Measurements from ENCODE around the gene BBIP1. TPM values are rescaled to one million over a fixed set of nuclear protein-coding genes. Genes with fewer than 3 reads are reported as not detected.

The BBIP1 gene
- total RNA-seq, 1 experiment from 2014 or later, result 19.0 TPM

DNA sequence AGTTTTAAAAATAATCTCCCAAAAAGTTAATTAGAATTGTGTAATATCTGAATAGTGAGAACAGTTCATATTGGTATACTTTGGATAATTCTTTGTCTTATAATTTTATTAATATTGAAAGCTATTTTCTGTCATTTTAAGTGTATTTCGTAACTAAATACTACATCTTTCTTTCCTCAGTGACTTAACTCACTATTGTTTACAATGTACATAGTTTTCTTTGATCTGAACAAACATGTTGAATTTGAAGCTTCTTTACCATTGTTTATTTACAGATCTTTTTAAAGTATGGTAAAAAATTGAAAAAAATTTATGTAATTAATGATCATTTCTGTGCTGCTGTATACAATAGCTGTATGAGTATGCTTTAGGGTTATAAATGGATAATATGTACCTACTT lies 42.2 kb downstream of the BBIP1 start:
- ChIA-PET POLR2A (no interaction called here), CTCF (interaction anchor here (1.6 kb wide), 1 partner anchor 17 kb away, joined by 6 read pairs; no protein-coding TSS in a partner anchor)
- ATAC-seq (no peak), DNase-seq (ENCODE audit: low spot score) (no peak)
- Mint-ChIP-seq H3K36me3 (peaks cover 6% of the 10 kb centered on the region), H3K9me3 (no peaks in the 10 kb centered on the region), H3K4me1 (peaks cover 8% of the 10 kb centered on the region; the same call in 1 of the 2 replicates), H3K27ac (no peak overlapping the region), H3K27me3 (ENCODE audit: low read depth) (no peaks in the 10 kb centered on the region), H3K4me3 (no peak overlapping the region)
- no peak for TF ChIP-seq CBFB (CRISPR knock-in tag; IDR thresholded peaks at IDR 0.05; ENCODE audit: low read depth)
- TF ChIP-seq ATF1 (CRISPR knock-in tag; IDR thresholded peaks at IDR 0.05), result no peak
- TF ChIP-seq ZNF671 (CRISPR knock-in tag; IDR thresholded peaks at IDR 0.05), result no peak

DNA sequence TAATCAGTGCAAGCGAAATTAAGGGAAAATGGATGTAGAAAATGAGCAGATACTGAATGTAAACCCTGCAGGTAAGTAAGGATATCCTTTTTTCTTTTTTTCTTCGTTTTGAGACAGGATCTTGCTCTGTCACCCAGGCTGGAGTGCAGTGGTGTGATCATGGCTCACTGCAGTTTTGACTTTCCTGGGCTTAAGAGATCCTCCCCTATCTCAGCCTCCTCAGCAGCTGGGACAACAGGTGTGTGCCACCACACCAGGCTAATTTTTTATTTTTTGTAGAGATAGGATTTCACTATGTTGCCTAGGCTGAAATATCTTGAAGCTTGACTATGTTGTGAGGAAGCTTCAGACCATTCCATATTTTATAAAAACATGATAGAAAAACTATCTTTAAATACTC lies 43.0 kb downstream of the BBIP1 start:
- Mint-ChIP-seq H3K4me1 (peaks cover 12% of the 10 kb centered on the region), H3K4me3 (no peak overlapping the region), H3K36me3 (no peaks in the 10 kb centered on the region), H3K27ac (no peak overlapping the region), H3K9me3 (no peaks in the 10 kb centered on the region), H3K27me3 (ENCODE audit: low read depth) (no peaks in the 10 kb centered on the region)
- ChIA-PET POLR2A (no interaction called here), CTCF (no interaction called here)
- no peak for ATAC-seq
- TF ChIP-seq ZNF416 (CRISPR knock-in tag; IDR thresholded peaks at IDR 0.05) (no peak), TEAD4 (CRISPR knock-in tag; IDR thresholded peaks at IDR 0.05) (no peak), TEAD1 (CRISPR knock-in tag; IDR thresholded peaks at IDR 0.05) (no peak)
- TF ChIP-seq, protein P1, sequence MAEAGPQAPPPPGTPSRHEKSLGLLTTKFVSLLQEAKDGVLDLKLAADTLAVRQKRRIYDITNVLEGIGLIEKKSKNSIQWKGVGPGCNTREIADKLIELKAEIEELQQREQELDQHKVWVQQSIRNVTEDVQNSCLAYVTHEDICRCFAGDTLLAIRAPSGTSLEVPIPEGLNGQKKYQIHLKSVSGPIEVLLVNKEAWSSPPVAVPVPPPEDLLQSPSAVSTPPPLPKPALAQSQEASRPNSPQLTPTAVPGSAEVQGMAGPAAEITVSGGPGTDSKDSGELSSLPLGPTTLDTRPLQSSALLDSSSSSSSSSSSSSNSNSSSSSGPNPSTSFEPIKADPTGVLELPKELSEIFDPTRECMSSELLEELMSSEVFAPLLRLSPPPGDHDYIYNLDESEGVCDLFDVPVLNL (CRISPR knock-in tag; IDR thresholded peaks at IDR 0.05; ENCODE audit: borderline replicate concordance, low read depth), result no peak
- no peak for DNase-seq (ENCODE audit: low spot score)

DNA sequence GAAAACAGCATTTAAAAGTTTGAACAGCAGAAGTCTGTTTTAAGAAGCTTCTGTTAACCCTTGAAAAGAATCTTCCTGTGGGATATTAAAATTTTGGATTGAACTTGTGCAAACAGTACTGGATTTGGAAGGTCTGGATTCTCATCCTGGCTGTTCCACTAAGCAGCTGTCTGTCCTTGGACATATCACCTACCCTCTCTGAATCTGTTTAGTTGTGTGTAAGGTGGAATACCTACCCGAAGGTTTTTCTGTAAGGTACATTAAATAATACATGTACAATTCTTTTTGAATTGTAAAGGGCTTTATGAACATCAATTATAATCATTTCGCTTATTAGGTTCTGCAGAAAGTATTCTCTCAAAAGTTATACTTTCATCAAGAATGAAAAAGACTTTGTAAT lies 45.0 kb downstream of the BBIP1 start:
- peaks cover 23% of the 10 kb centered on the region for H3K4me1 Mint-ChIP-seq
- ChIA-PET POLR2A (interaction anchor here (1.7 kb wide), 1 partner anchor 45 kb away, joined by 10 read pairs; the partner anchor contains the start of genes BBIP1 and SHOC2), CTCF (no interaction called here)
- TF ChIP-seq IRF2 (CRISPR knock-in tag; IDR thresholded peaks at IDR 0.05; ENCODE audit: borderline replicate concordance, low read depth) (no peak), ZNF263 (CRISPR knock-in tag; IDR thresholded peaks at IDR 0.05; ENCODE audit: low read depth) (no peak), MXD4 (CRISPR knock-in tag; IDR thresholded peaks at IDR 0.05; ENCODE audit: borderline replicate concordance) (no peak)
- peak overlapping the region; percentile 46 for H3K4me3 Mint-ChIP-seq
- H3K36me3 Mint-ChIP-seq, result no peaks in the 10 kb centered on the region
- ATAC-seq, result no peak
- DNase-seq (ENCODE audit: low spot score), result no peak
- no peak overlapping the region for H3K27ac Mint-ChIP-seq
- no peaks in the 10 kb centered on the region for H3K9me3 Mint-ChIP-seq
- no peaks in the 10 kb centered on the region for H3K27me3 Mint-ChIP-seq (ENCODE audit: low read depth)

DNA sequence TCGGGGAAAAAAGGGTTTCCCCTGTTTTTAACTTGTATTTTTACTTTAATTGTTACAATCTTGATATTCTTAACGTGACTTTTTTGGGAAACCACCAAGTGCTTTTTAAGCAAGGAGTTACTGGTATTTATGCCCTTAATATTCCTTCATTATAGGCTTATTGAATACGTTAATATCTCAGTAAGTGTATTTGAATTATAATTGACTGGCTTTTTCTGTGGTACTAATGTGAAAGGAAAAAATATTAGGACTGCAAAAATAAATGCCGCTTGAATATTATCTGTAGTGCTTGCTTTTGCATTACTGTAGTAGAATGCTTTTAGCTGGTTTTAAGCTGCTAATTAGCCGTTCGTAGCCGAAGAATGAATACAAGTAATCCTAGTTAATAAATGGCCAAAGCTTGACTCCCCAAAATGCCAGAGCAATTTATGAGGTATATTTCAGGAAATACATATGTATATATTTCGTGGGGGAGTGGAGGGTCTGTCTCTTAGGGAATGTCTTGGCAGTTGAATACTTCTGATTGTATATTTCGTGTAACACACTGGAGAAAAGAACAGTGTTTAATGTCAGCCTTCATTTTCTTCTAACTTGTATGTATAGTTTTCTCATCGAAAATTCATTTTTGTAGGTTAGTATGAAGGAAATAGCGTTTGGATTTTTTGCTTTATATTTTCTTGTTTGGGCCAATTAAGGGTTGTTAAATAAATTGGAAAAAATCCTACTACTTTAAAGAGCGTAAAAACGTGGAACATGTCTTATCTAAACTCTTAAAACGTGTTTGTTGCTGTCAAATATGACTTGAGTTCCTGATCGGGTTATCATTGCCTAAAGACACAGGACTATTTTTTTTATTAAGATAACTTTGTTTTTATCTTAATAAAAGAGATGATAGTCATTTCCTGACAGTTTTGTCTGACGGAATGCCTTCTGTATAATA lies 45.7 kb downstream of the BBIP1 start:
- ChIA-PET CTCF (interaction anchor here (0.5 to 1.4 kb wide), 4 partner anchors 21 to 1426 kb away, joined by 3 to 4 read pairs (median 4); partner anchors contain the start of genes BBIP1 and SHOC2), POLR2A (interaction anchor here (1.7 kb wide), 1 partner anchor 46 kb away, joined by 10 read pairs; the partner anchor contains the start of genes BBIP1 and SHOC2)
- H3K9me3 Mint-ChIP-seq, result no peaks in the 10 kb centered on the region
- peak overlapping the region; percentile 94 for H3K27ac Mint-ChIP-seq
- peaks cover 23% of the 10 kb centered on the region for H3K4me1 Mint-ChIP-seq
- no peaks in the 10 kb centered on the region for H3K27me3 Mint-ChIP-seq (ENCODE audit: low read depth)
- ATAC-seq, result no peak
- H3K4me3 Mint-ChIP-seq, result peak overlapping the region; percentile 82
- TF ChIP-seq ZNF317 (CRISPR knock-in tag; IDR thresholded peaks at IDR 0.05; ENCODE audit: borderline replicate concordance, low read depth) (no peak), GABPB1 (CRISPR knock-in tag; IDR thresholded peaks at IDR 0.05) (0 out of 2 replicates have a peak, but pooled peaks have one; percentile 0)
- DNase-seq (ENCODE audit: low spot score), result no peak
- no peaks in the 10 kb centered on the region for H3K36me3 Mint-ChIP-seq
